CD4-positive, alpha-beta T cell treated with Interleukin-6 at 100 ng/mL for 8 hours (primary cell): Measurements from ENCODE around the gene PRPF6.

Source experiments
- DNase-seq: peaks from one replicate; pipeline ENCODE4 v3.0.0-alpha.2; 2020; ENCODE audit warnings: mixed read lengths, low spot score

Gene PRPF6

GRCh38 chr20:64077541-64077875, 96.6 kb downstream of the PRPF6 start:
- DNase-seq, result no peak

DNA sequence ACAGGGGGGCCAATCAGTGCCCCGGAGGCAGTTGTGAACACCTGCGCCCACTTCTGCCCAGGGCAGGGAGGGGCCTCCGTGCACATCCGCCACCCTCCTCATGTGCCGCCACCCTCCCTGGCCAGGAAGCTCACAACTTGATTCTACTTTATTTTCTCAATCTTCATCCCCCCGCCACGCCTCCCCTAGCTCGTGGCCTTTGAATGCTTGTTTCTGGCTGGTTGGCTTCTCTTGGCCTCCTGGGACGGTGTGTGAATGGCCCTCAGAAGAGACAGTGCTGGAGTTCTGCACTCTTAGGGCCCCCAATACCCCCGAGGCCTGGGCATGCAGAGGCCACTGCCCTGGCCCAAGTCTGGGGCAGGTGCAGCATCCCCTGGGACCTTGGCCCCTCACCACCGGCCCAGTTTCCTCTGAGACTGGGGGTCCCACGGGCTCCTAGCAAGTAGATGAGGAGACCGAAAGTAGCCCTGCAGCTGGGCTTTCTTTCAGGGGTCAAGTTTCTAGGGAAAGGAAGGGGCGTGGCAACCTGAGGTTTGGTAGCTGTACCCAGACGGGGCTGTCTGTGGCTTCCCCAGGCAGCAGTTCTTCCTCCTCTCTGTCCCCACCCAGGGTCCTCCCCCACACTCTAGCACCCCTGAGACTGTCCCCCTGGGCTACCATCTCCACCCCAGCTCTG, 97.1 kb downstream of the PRPF6 start:
- peak; percentile 75 for DNase-seq

GRCh38 chr20:64078934-64079272, 98.0 kb downstream of the PRPF6 start:
- no peak for DNase-seq

- peak; percentile 80 for DNase-seq
Observed at GRCh38 chr20:64079273-64080012, 98.5 kb downstream of the PRPF6 start, which contains the start of gene RGS19. TSS of gene RGS19 (minus strand) at chr20:64079518. CDS start at chr20:64076886, 2,632 bp downstream.

GRCh38 chr20:64080013-64080812, 99.3 kb downstream of the PRPF6 start, which contains the start of gene OPRL1:
TSS of gene OPRL1 (plus strand) at chr20:64080082. CDS start at chr20:64092721, 12,639 bp downstream.
- DNase-seq, result no peak

DNA sequence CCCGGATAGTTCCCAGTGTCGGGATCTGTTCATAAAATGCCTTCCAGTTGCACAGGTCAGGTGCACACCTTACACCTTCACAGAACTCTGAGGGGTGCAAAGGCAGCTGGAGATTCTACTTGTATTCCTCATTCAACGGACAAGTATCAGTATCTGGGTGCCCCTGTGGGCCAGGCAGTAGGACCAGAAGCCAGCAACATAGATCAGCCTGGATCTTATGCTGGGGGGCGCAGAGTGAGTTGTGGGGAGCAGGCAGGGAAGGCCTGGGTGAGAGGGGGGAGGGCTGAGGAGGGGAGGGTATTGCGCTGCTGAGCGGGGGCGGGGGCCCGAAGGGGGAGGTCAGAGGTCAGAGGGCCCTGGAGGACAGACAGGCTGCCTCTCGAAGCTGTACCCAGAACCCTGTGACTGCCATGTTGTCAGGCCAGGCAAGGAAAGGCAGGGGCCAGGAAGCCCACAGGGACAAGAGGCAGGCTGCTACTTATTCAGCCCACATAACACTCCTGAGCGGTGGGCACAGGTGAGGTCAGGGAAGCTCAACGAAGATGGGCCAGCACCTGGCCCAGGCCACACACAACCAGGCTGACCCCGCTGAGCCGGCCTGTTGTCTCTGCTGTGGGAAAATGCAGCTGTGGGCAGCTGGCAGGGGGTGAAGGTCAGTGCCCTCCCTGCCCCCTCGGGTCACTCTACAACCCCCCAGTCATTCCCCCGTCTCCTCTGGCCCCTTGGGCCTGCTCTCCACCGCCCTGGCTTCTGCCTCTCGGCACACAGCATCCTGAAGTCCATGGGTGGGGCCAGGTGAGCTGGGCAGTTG, 100.1 kb downstream of the PRPF6 start:
- no peak for DNase-seq

- DNase-seq, result no peak
Observed at GRCh38 chr20:64081624-64081964, 100.7 kb downstream of the PRPF6 start.

- no peak for DNase-seq
Observed at GRCh38 chr20:64082126-64082731, 101.3 kb downstream of the PRPF6 start.
